Panc1 (cell line): ENCODE measurements around the gene C2orf69. TPM values are rescaled to one million over a fixed set of nuclear protein-coding genes. Genes with fewer than 3 reads are reported as not detected.
A peak's percentile ranks its signal among the peaks of the same experiment; 100 is the strongest.

Source experiments
- ATAC-seq: fragments of 200-7000 bp; cut with Tn5 transposase; 2 replicates; pipeline ENCODE4 v1.9.1; 2020; ENCODE audit warnings: mild to moderate bottlenecking, moderate library complexity
- BruUV-seq: library from RNA; stranded (reverse); fragments of 400-500 nt; replicated peaks from 2 replicates; lab custom pipeline; 2021; lab: Mats Ljungman, UMichigan
- CTCF ChIA-PET: fragments of 300-600 bp; sonication (Branson Sonifier 250); formaldehyde crosslinking; loops from one replicate; lab custom pipeline; 2022; ENCODE audit warnings: antibody characterized with exemption; lab: Charles Lee
- POLR2A ChIA-PET: fragments of 300-600 bp; sonication (Branson Sonifier 250); formaldehyde crosslinking; loops from one replicate; lab custom pipeline; 2022; ENCODE audit warnings: antibody characterized with exemption; lab: Charles Lee
- DNase-seq: peaks from one replicate; pipeline ENCODE4 v3.0.0-alpha.2; 2010; ENCODE audit warnings: low read depth, low spot score
- H3K27ac ChIP-seq: 2 replicates; pipeline ENCODE4 v1.5.1; 2011; ENCODE audit warnings: mild to moderate bottlenecking, low read length, inconsistent platforms
- H3K27me3 ChIP-seq: fragments of 200-500 bp; sonication (Bioruptor generic); 2 replicates; pipeline ENCODE4 v1.6.0; 2014; ENCODE audit warnings: low read length, inconsistent platforms; ENCODE audit not compliant: control insufficient read depth, insufficient read depth
- H3K36me3 ChIP-seq: fragments of 200-500 bp; sonication (Bioruptor generic); 2 replicates; pipeline ENCODE4 v1.5.1; 2014; ENCODE audit warnings: inconsistent platforms, mild to moderate bottlenecking, low read length, moderate library complexity; ENCODE audit not compliant: control insufficient read depth, insufficient read depth
- H3K4me1 ChIP-seq: 2 replicates; pipeline ENCODE4 v1.5.1; 2011; ENCODE audit warnings: inconsistent platforms, mild to moderate bottlenecking, low read length, moderate library complexity; ENCODE audit not compliant: control insufficient read depth, insufficient read depth
- H3K4me3 ChIP-seq, 2 experiments: 2 replicates each; pipeline ENCODE4 v1.5.1; 2011 to 2012; ENCODE audit warnings: low read depth in 2 of 2, low read length in 2 of 2, mild to moderate bottlenecking in 2 of 2, inconsistent platforms in 1 of 2, moderate library complexity in 1 of 2
- H3K9me3 ChIP-seq: fragments of 200-500 bp; sonication (Bioruptor generic); 2 replicates; pipeline ENCODE4 v1.5.1; 2014; ENCODE audit warnings: low read depth, mild to moderate bottlenecking, inconsistent platforms, low read length, moderate library complexity; ENCODE audit not compliant: control insufficient read depth, insufficient read depth
- POLR2AphosphoS5 ChIP-seq: IDR thresholded peaks from 2 replicates; pipeline ENCODE4 v1.6.1; 2012; ENCODE audit warnings: mild to moderate bottlenecking, low read depth, low read length, moderate library complexity
- SIN3A ChIP-seq: IDR thresholded peaks from 2 replicates; pipeline ENCODE4 v1.6.1; 2012; ENCODE audit warnings: low read depth, mild to moderate bottlenecking, low read length, moderate library complexity, borderline replicate concordance; ENCODE audit not compliant: insufficient read depth
- TCF7L2 ChIP-seq: IDR thresholded peaks from 2 replicates; pipeline ENCODE4 v1.6.1; 2011; ENCODE audit warnings: mild to moderate bottlenecking, low read depth, low read length, inconsistent platforms
- in situ Hi-C: cut with HindIII; loops from 2 replicates; pipeline ENCODE4 v1.10.0; 2016; ENCODE audit warnings: low sequenced_read_pairs, low pct_unique_long_range_greater_than_20kb
- intact Hi-C: fragments of 100-400 bp; cut with micrococcal nuclease; formaldehyde crosslinking; loops from one replicate; pipeline ENCODE4 v1.10.0; 2022; ENCODE audit not compliant: unreplicated experiment
- total RNA-seq: library from RNA; stranded (reverse); gene quantifications from one replicate; pipeline ENCODE4 v1.2.1, GENCODE V29; 2021; ENCODE audit not compliant: unreplicated experiment
- TF ChIP-seq, protein P1 (sequence below): fragments of 450-650 bp; IDR thresholded peaks from 2 replicates; pipeline ENCODE4 v1.5.1; 2017; ENCODE audit warnings: mild to moderate bottlenecking
- TF ChIP-seq, protein P2 (sequence below), 2 experiments: IDR thresholded peaks; 2 replicates each; pipeline ENCODE4 v1.6.1; 2011 to 2012; ENCODE audit warnings: low read depth in 2 of 2, control low read depth in 1 of 2, low read length in 1 of 2, mild to moderate bottlenecking in 1 of 2, moderate library complexity in 1 of 2; ENCODE audit not compliant: insufficient read depth in 1 of 2

C2orf69 gene
- total RNA-seq, 1 experiment from 2014 or later = 21.8 TPM

DNA sequence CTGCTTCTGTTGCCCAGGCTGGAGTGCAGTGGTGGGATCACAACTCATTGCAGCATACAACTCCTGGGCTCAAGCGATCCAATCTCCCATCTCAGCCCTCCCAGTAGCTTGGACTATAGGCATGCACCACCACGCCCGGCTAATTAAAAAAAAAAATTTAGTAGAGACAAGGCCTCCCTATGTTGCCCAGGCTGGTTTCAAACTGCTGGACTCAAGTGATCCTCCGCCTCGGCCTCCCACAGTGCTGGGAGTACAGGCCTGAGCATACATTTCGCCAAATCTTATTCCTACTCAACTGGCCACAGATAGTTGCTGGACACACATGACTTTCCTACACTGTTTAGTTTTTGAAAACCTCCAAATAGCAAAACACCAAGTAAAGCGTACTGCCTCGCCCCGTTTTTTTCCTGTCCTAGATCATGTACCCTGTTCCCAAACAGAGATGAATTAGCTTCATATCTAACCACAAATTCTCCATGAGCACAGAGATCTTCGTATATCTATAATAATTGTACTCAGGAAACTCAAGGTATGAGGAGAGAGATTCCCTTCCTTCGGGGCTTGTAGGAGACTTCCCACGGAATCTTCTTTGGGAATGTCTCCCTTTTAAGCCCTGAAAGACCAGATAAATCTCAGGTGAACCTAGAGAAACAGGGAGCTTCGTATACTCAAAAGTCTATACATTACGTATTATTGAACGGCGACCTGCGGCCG, 598 bp upstream of the C2orf69 start:
- TF ChIP-seq, protein P1, sequence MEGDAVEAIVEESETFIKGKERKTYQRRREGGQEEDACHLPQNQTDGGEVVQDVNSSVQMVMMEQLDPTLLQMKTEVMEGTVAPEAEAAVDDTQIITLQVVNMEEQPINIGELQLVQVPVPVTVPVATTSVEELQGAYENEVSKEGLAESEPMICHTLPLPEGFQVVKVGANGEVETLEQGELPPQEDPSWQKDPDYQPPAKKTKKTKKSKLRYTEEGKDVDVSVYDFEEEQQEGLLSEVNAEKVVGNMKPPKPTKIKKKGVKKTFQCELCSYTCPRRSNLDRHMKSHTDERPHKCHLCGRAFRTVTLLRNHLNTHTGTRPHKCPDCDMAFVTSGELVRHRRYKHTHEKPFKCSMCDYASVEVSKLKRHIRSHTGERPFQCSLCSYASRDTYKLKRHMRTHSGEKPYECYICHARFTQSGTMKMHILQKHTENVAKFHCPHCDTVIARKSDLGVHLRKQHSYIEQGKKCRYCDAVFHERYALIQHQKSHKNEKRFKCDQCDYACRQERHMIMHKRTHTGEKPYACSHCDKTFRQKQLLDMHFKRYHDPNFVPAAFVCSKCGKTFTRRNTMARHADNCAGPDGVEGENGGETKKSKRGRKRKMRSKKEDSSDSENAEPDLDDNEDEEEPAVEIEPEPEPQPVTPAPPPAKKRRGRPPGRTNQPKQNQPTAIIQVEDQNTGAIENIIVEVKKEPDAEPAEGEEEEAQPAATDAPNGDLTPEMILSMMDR = no peak
- TF ChIP-seq POLR2AphosphoS5 = no peak; the same call in 1 of the 2 replicates
- no peak for TF ChIP-seq SIN3A
- TF ChIP-seq TCF7L2 = no peak
- TF ChIP-seq, protein P2, sequence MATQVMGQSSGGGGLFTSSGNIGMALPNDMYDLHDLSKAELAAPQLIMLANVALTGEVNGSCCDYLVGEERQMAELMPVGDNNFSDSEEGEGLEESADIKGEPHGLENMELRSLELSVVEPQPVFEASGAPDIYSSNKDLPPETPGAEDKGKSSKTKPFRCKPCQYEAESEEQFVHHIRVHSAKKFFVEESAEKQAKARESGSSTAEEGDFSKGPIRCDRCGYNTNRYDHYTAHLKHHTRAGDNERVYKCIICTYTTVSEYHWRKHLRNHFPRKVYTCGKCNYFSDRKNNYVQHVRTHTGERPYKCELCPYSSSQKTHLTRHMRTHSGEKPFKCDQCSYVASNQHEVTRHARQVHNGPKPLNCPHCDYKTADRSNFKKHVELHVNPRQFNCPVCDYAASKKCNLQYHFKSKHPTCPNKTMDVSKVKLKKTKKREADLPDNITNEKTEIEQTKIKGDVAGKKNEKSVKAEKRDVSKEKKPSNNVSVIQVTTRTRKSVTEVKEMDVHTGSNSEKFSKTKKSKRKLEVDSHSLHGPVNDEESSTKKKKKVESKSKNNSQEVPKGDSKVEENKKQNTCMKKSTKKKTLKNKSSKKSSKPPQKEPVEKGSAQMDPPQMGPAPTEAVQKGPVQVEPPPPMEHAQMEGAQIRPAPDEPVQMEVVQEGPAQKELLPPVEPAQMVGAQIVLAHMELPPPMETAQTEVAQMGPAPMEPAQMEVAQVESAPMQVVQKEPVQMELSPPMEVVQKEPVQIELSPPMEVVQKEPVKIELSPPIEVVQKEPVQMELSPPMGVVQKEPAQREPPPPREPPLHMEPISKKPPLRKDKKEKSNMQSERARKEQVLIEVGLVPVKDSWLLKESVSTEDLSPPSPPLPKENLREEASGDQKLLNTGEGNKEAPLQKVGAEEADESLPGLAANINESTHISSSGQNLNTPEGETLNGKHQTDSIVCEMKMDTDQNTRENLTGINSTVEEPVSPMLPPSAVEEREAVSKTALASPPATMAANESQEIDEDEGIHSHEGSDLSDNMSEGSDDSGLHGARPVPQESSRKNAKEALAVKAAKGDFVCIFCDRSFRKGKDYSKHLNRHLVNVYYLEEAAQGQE (IDR thresholded peaks at IDR 0.05; ENCODE audit: insufficient read depth in 1 of 2, low read depth in 2 of 2, low read length in 1 of 2) = no peak
- Histone ChIP-seq H3K9me3 (no peaks in the 10 kb centered on the region), H3K27me3 (no peaks in the 10 kb centered on the region), H3K27ac (peak overlapping the region; percentile 100), H3K4me3 (peak overlapping the region; percentile 71 to 91), H3K4me1 (peaks cover 19% of the 10 kb centered on the region), H3K36me3 (peaks cover 5% of the 10 kb centered on the region)
- in situ Hi-C loops (no loop called here), intact Hi-C loops (no loop called here)
- ChIA-PET POLR2A (interaction anchor here (0.5 kb wide), 1 partner anchor 42 kb away, joined by 3 read pairs; no protein-coding TSS in a partner anchor), CTCF (no interaction called here)
- ATAC-seq = peak; percentile 13
- DNase-seq = no peak
- BruUV-seq = TSS peak; percentile 89

DNA sequence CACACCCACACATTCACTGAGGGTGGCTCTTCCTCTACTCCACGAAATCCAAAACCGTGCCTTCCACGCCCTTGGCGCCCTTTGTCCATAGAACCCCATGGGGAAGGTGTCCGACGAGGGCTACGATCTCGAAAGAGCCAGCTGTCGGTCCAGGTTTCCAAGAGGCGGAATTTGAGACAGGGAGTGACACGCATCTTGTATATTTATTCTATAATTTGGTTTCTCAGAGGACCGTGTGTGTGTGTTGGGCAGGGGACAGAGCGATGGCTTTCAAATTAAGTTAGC, 726 bp downstream of the C2orf69 start:
- CTCF ChIA-PET = interaction anchor here (0.7 kb wide), 1 partner anchor 29 kb away, joined by 3 read pairs; no protein-coding TSS in a partner anchor
- in situ Hi-C loops = no loop called here
- BruUV-seq = no TSS peak

More for the DNA sequence above, 726 bp downstream of the C2orf69 start:
- Histone ChIP-seq H3K27ac (peak overlapping the region; percentile 98), H3K27me3 (no peaks in the 10 kb centered on the region), H3K4me1 (peaks cover 19% of the 10 kb centered on the region), H3K36me3 (peaks cover 6% of the 10 kb centered on the region), H3K9me3 (peaks cover 4% of the 10 kb centered on the region; the same call in 1 of the 2 replicates), H3K4me3 (peak overlapping the region; percentile 91)
- no peak for ATAC-seq
- DNase-seq = no peak
- no peak for TF ChIP-seq TCF7L2
- no peak for TF ChIP-seq SIN3A
- TF ChIP-seq, protein P2 (IDR thresholded peaks at IDR 0.05; ENCODE audit: insufficient read depth in 1 of 2, low read depth in 2 of 2, low read length in 1 of 2) = no peak
- TF ChIP-seq POLR2AphosphoS5 = no peak
- TF ChIP-seq, protein P1 = no peak
- POLR2A ChIA-PET = interaction anchor here (0.7 kb wide), 1 partner anchor 19 kb away, joined by 4 read pairs; no protein-coding TSS in a partner anchor
- intact Hi-C loops = no loop called here
